GM18508 (cell line): Measurements from ENCODE around the gene CDK7.
"Not testable (repeated sequence)": the region's sequence is repeated elsewhere in the genome, so short reads cannot be mapped to it uniquely, and the experiment has no call there.

ENCODE experiments used
- ATAC-seq: cut with Tn5 transposase; IDR thresholded peaks from one replicate; pipeline ENCODE4 v1.9.1; 2021; ENCODE audit warnings: moderate number of reproducible peaks; ENCODE audit not compliant: insufficient read depth, unreplicated experiment

Gene CDK7

GRCh38 chr5:69234457-69235268 is at the start of gene CDK7:
Gene CDK7, plus strand, starts transcription at chr5:69234886. Its CDS starts 90 bp downstream, at chr5:69234976.
- peak; percentile 88 for ATAC-seq

- ATAC-seq, result no peak
Measured at GRCh38 chr5:69187342-69187741, 47.3 kb upstream of the CDK7 start.

- no peak for ATAC-seq
Measured at GRCh38 chr5:69188811-69189161, 45.9 kb upstream of the CDK7 start.

GRCh38 chr5:69189162-69190086 is 45.3 kb upstream of the CDK7 start, which contains the start of gene CENPH:
Gene CENPH, plus strand, starts transcription at chr5:69189583. Its CDS starts 52 bp downstream, at chr5:69189635.
- peak; percentile 78 for ATAC-seq

GRCh38 chr5:69202497-69202896 is 32.2 kb upstream of the CDK7 start:
- ATAC-seq, result no peak

- ATAC-seq, result no peak
Measured at GRCh38 chr5:69206528-69207190, 28.0 kb upstream of the CDK7 start.

- ATAC-seq, result no peak
Measured at GRCh38 chr5:69209602-69210001, 25.1 kb upstream of the CDK7 start.

GRCh38 chr5:69211200-69211599 is 23.5 kb upstream of the CDK7 start:
- no peak for ATAC-seq

- ATAC-seq, result no peak
Measured at GRCh38 chr5:69212022-69212421, 22.7 kb upstream of the CDK7 start.

GRCh38 chr5:69213513-69214215 is 21.0 kb upstream of the CDK7 start:
- no peak for ATAC-seq

GRCh38 chr5:69217151-69217511 is 17.6 kb upstream of the CDK7 start:
- no peak for ATAC-seq

- ATAC-seq, result peak; percentile 82
Measured at GRCh38 chr5:69217548-69218526, 16.8 kb upstream of the CDK7 start.

- no peak for ATAC-seq
Measured at GRCh38 chr5:69219939-69220338, 14.7 kb upstream of the CDK7 start.

- ATAC-seq, result not testable (repeated sequence)
Measured at GRCh38 chr5:69220371-69220770, 14.3 kb upstream of the CDK7 start.

- not testable (repeated sequence) for ATAC-seq
Measured at GRCh38 chr5:69220833-69221232, 13.9 kb upstream of the CDK7 start.

- no peak for ATAC-seq
Measured at GRCh38 chr5:69224520-69224919, 10.2 kb upstream of the CDK7 start.

- ATAC-seq, result no peak
Measured at GRCh38 chr5:69225860-69226259, 8.8 kb upstream of the CDK7 start.

GRCh38 chr5:69230181-69230580 is 4.5 kb upstream of the CDK7 start:
- ATAC-seq, result no peak

GRCh38 chr5:69231281-69231680 is 3.4 kb upstream of the CDK7 start:
- ATAC-seq, result no peak
